Activated gamma-delta T cell treated with Interleukin-2 at 50 U/mL for 16 hours (primary cell): ENCODE measurements around the gene CBX4.

Experiments
- DNase-seq: peaks from one replicate; pipeline ENCODE4 v3.0.0-alpha.2; 2020

CBX4 gene

GRCh38 chr17:79829004-79829403 lies 10.2 kb downstream of the CBX4 start:
- DNase-seq = no peak

- DNase-seq = no peak
Measured at GRCh38 chr17:79826841-79827578, 12.2 kb downstream of the CBX4 start.

DNA sequence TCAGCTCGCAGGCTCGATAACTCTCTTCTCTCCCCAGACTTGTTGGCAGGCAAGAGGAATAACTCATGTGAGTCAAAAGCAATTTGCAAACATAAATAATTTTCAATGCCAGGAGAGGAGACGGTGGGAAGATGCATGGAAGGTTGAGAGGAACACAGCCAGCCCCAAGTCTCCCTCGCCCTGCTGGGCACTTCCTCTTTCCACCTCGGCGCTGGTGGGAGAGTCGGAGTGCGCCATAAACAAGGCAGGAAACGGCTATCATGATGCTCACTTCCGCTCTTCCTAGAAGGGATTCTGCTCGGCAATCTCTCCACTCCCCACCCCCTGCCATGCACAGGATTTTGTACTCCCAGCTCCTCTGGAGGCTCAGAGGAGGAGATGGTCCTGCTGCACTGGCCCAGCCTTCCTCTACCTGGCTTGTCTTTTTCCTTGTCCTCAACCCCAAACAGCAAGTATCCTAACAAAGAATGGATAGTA lies 13.0 kb downstream of the CBX4 start:
- DNase-seq = no peak

DNA sequence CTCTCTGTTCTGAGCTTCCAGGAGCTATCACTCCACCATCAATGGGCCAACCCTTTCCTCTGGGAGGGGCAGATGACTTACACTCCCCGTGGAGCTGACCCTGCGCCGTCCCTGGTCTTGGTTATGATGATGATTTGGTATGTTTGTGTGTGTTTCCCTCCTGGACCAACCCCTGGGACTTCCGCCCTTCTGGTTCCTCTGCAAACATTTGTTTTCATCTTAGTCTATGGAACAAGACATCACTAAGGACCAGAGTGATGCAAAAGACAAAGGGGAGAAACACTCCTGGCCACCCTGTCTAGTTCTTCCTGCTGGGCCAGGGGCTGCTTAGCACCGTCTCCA lies 13.7 kb downstream of the CBX4 start:
- no peak for DNase-seq

- no peak for DNase-seq
Measured at GRCh38 chr17:79824893-79825579, 14.2 kb downstream of the CBX4 start.

- DNase-seq = no peak
Measured at GRCh38 chr17:79824234-79824633, 15.0 kb downstream of the CBX4 start.

DNA sequence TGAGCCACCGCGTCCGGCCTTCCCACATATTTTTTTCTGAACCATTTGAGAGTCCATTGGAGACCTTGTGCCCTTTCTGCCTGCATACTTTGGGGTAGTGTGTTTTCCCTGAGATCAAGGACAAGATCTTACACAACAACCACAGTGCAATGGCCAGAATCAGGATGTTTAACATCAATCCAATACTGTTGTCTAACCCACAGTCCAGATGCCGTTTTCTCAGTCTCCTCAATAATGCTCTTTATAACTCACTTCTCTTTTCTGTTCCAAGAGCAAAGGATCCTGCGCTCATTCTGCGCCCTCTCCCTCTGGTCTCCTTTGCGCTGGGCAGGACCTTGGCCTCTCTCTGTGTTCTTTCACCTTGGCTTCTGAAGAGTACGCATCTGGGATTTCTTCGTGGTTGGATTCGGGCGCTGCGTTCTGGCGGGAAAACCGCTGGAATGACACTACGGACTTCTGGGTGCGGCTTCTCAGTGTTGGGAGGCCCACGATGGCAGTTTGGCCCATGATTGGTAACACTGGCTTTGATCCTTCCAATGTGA lies 16.6 kb downstream of the CBX4 start:
- no peak for DNase-seq

GRCh38 chr17:79821331-79822095 lies 17.7 kb downstream of the CBX4 start:
- no peak for DNase-seq

DNA sequence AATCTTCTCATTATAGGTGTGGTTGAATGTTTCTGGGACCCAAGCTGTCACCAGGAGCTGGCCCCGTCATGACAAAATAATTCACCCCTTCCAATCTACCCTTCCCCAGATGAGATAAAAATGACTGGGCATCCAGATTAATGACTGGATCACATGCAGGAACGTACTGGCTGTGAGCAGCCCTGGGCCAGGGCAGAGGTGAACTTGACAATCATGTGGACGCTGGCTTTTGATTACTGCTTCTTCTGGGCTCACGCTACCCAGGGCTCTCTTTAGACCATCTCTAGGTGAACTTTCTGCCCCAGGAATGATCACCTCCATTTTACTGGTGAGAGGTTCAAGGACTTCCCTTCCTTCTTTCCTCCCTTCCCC lies 18.3 kb downstream of the CBX4 start:
- DNase-seq = no peak

- no peak for DNase-seq
Measured at GRCh38 chr17:79819534-79820276, 19.5 kb downstream of the CBX4 start.

GRCh38 chr17:79819085-79819484 lies 20.2 kb downstream of the CBX4 start:
- DNase-seq = no peak

- DNase-seq = no peak
Measured at GRCh38 chr17:79818026-79818758, 21.0 kb downstream of the CBX4 start.

DNA sequence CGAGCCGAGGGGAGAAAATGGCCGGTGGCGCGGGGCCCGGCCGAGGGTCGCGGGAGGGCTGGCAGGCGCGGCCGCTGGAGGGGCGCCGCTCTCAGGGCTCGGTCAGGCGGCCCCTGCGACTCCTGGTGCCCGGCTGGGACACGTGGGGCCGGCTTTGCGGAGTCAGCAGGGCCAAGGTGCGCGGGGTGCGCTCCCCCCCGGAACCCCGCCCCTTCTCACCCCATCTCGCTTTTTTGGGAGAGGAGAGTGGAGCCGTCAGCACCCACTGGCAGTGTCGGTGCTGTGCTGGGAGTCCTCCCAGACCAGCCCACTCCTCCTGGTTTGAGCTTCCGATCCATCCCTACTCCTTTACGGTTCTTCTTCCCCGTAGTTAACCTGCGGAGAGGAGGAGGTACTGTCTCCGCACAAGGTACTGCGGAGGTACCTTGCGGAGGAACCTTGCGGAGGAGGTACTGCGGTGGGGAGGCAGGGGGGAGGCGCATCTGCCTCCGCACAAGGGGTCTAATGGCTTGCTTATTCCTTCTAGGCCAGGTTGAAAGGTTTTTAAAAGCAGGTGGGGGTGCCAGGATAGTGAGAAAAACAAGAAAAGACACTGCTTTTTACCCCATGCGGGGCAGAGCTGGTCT lies 23.3 kb downstream of the CBX4 start:
- DNase-seq = no peak

DNA sequence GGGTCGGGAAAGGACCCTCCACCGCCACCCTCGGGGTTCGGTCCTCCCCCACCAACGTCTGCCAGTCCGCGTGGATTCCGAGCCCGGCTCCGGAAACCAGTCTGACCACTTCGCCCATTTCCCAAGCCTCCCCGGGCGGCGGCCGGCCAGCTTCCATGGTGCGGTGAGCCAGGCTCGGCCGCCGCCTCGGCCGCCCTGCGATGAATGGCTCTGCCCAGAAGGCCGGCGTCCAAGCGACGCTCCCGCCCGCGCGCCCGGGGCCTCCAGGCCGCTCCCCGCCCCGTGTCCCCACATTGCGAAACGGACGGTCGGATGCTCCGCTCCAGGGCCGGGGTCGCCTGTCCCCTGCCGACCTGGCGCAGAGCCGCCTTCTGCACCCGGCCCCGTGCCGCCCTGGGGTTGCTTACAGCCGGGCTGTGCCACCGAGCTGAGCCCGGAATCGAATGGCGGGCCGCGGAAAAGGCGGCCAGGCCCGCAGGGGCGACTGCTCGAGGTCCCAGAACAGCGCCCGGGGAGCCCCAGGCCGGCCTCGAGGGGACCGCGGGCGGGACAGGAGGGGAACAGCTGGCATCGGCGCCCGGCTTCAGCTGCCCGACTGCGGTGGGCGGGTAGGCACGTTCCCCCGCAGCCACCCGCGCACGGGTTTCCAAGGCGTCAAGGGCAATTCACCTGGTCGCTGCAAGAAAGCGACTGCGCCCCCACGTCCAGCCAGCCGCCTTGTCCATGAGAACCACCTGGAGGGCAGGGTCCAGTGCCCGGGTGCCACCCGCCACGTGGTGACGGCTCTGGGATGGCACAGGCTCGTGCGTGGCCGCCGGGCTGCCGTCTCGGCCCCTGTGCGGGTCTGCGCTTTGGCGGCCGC lies 24.0 kb downstream of the CBX4 start:
- DNase-seq = no peak

GRCh38 chr17:79814127-79814973 lies 24.9 kb downstream of the CBX4 start:
- DNase-seq = no peak

GRCh38 chr17:79813297-79814126 lies 25.7 kb downstream of the CBX4 start:
- DNase-seq = no peak

GRCh38 chr17:79812353-79813258 lies 26.6 kb downstream of the CBX4 start:
- DNase-seq = no peak
